Measurements from ENCODE around the gene PABPC1L. TPM values are rescaled to one million over a fixed set of nuclear protein-coding genes. Genes with fewer than 3 reads are reported as not detected.

Gene PABPC1L
- total RNA-seq, 6 experiments from 2014 or later: 8.7 to 40.2 (median 27.7) TPM

DNA sequence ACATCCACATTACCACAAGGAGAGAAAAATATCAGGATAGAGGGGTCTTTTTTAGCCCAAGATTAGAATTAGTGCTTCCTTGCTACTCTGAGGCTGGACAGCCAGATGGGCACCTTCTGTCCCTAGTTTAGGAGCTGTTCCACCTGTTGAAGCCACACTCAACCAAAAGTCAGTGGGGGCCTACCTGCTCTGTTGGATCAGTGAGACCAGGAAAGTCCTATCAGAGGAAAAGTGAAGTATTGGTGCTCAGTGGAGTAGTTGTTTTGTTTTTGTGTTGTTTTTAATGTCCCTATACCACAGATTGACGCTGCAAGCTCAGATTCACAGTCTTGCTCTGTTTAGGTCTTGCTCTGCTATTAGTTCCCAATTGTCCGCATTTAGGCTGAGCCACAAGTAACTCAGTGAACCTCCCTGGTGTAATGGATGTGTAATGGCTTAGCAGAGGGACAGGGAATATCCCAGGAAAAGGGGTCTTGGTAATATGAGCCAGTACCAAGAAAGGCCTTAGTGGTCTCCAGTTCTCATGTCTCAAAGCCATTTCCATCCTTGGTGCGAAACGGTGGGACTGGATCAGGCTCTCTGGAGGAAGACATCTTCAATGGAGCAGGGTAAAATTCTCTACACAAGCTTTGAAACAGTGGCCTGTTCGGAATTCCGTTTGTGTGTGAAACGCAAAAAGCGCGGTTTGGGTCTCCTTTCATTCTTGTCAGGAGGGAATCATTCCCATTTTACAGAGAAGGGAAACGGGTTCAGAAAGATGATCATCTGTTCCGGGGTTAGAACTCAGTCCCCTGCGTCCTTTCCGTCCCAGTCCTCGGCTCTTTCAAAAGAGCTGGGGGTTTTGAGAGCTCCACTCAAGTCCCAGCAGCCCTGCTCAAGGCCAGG is 631 bp upstream of the PABPC1L start:
- ATAC-seq (no peak), DNase-seq (no peak)
- Histone ChIP-seq H3K27me3 (no peaks in the 10 kb centered on the region), H3K36me3 (peaks cover 0 to 38% (median 15%) of the 10 kb centered on the region in 4 donors), H3K27ac (no peak overlapping the region), H3K9me3 (no peaks in the 10 kb centered on the region), H3K4me3 (peak overlapping the region; percentile 72 to 89 (median 77)), H3K4me1 (peaks cover 0 to 13% (median 0%) of the 10 kb centered on the region in 4 donors)
- TF ChIP-seq, protein P1, sequence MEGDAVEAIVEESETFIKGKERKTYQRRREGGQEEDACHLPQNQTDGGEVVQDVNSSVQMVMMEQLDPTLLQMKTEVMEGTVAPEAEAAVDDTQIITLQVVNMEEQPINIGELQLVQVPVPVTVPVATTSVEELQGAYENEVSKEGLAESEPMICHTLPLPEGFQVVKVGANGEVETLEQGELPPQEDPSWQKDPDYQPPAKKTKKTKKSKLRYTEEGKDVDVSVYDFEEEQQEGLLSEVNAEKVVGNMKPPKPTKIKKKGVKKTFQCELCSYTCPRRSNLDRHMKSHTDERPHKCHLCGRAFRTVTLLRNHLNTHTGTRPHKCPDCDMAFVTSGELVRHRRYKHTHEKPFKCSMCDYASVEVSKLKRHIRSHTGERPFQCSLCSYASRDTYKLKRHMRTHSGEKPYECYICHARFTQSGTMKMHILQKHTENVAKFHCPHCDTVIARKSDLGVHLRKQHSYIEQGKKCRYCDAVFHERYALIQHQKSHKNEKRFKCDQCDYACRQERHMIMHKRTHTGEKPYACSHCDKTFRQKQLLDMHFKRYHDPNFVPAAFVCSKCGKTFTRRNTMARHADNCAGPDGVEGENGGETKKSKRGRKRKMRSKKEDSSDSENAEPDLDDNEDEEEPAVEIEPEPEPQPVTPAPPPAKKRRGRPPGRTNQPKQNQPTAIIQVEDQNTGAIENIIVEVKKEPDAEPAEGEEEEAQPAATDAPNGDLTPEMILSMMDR (IDR thresholded peaks at IDR 0.05): no peak
- TF ChIP-seq POLR2A (IDR thresholded peaks at IDR 0.05): no peak
- intact Hi-C loops (cut with DNase I): no loop called here
- WGBS (ENCODE audit: insufficient coverage, low coverage, low lambda C conversion rate, missing lambda C conversion rate): 45% methylated on average over 10 of the region's 14 CpGs

DNA sequence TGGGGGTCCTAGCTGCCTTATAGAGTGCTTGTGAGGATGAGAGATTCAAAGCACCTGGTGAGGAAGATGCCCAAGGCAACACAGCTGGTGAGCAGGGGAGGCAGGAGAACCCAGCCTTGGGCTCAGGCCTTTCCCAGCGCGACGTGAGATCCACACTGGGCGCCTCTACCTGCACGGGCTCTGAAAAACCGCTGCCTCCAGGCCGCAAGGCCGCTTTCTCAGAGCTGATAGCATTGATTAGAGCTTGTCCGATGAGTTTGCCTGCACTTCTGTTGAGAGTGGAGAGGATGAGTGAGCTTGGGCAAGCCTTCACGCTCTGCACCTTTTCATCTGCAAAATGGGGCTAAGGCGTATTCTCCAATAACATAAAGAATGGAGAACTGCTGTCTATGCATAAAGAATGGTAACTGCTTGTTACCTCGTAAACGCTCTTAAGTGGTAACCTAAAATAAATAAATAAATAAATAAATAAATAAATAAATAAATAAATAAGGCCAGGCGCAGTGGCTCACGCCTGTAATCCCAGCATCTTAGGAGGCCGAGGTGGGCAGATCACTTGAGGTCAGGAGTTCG is 916 bp downstream of the PABPC1L start:
- ATAC-seq: peak in 3 of 4 donors; percentile 3 to 10 (median 5)
- intact Hi-C loops (cut with DNase I): no loop called here

DNA sequence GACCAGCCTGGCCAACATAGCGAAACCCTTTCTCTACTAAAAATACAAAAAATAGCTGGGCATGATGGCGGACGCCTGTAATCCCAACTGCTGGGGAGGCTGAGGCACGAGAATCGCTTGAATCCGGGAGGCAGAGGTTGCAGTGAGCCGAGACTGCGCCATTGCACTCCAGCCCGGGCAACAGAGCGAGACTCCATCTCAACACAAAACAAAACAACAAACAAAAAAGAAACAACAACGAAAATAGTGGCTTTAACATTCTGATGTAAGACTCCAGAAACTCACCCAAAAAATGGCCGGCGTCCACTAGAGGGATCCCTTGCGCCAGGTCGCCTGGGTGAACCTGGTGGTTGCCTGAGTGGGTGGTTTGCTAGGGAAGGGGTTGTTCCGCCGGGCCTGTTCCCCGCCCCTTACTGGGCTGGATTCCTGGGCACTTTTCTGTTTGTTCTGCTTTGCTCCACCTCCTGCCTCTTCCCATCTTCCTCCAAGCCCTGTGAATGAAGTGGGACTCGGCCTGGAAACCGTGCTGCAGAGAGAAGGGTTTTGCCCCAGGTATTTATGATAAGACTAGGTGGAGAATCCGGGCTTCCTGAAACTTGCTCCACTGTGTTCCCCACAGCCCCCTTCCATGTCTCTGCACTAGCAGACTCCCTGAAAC is 1.5 kb downstream of the PABPC1L start:
- peak; percentile 90 to 95 (median 92) for ATAC-seq
- WGBS (ENCODE audit: insufficient coverage, low coverage, low lambda C conversion rate, missing lambda C conversion rate): 41% methylated on average over 16 of the region's 21 CpGs
- TF ChIP-seq, protein P1 (IDR thresholded peaks at IDR 0.05): peak; percentile 53 to 74 (median 68)
- no peak for TF ChIP-seq POLR2A (IDR thresholded peaks at IDR 0.05)
- H3K4me1 ChIP-seq: peaks cover 0 to 13% (median 0%) of the 10 kb centered on the region in 4 donors
- H3K27me3 ChIP-seq: no peaks in the 10 kb centered on the region
- H3K4me3 ChIP-seq: peak overlapping the region in 2 of 3 donors; percentile 41 to 77
- intact Hi-C loops (cut with DNase I): no loop called here
- peaks cover 0 to 16% (median 5%) of the 10 kb centered on the region in 4 donors for H3K36me3 ChIP-seq
- no peak overlapping the region for H3K27ac ChIP-seq
- no peaks in the 10 kb centered on the region for H3K9me3 ChIP-seq
- peak; percentile 85 to 89 (median 85) for DNase-seq

More for the DNA sequence above, 916 bp downstream of the PABPC1L start:
- H3K36me3 ChIP-seq: peaks cover 0 to 22% (median 9%) of the 10 kb centered on the region in 4 donors
- H3K9me3 ChIP-seq: no peaks in the 10 kb centered on the region
- DNase-seq: no peak
- no peak for TF ChIP-seq POLR2A (IDR thresholded peaks at IDR 0.05)
- TF ChIP-seq, protein P1 (IDR thresholded peaks at IDR 0.05): no peak
- WGBS (ENCODE audit: insufficient coverage, low coverage, low lambda C conversion rate, missing lambda C conversion rate): 62% methylated on average over 11 of the region's 17 CpGs
- H3K27me3 ChIP-seq: no peaks in the 10 kb centered on the region
- peaks cover 0 to 13% (median 0%) of the 10 kb centered on the region in 4 donors for H3K4me1 ChIP-seq
- peak overlapping the region; percentile 72 to 89 (median 77) for H3K4me3 ChIP-seq
- no peak overlapping the region for H3K27ac ChIP-seq

DNA sequence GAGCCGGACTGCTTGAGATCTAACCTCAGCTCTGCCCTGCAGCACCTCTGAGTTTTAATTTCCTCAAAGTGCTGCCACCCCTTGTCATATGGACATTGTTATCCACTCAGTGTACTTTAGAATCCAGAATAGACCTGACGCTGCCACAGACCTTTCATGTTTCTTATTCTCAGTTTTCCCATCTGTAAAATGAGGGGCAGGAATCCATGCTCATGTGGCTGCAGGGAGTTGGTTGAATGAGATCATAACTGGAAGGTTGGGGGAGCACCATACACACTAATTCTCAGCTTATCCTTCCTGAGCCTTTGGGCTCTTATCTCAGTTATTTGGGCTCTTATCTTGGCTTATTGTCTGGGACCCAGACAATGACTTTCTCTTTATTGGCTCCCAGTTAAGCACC is 2.3 kb downstream of the PABPC1L start:
- TF ChIP-seq, protein P1 (IDR thresholded peaks at IDR 0.05): no peak
- TF ChIP-seq POLR2A (IDR thresholded peaks at IDR 0.05): no peak
- Histone ChIP-seq H3K27me3 (no peaks in the 10 kb centered on the region), H3K36me3 (peaks cover 0 to 8% (median 2%) of the 10 kb centered on the region in 4 donors), H3K4me3 (no peak overlapping the region), H3K9me3 (no peaks in the 10 kb centered on the region), H3K27ac (no peak overlapping the region), H3K4me1 (peaks cover 0 to 13% (median 0%) of the 10 kb centered on the region in 4 donors)
- intact Hi-C loops (cut with DNase I): no loop called here
- DNase-seq: no peak
- ATAC-seq: no peak
- 79% methylated on average over 2 of the region's 2 CpGs for WGBS (ENCODE audit: insufficient coverage, low coverage, low lambda C conversion rate, missing lambda C conversion rate)
